Cardiac fibroblast (primary cell): Measurements from ENCODE around the gene MRPL55.
A peak's percentile ranks its signal among the peaks of the same experiment; 100 is the strongest.

Experiments used
- DNase-seq, 2 donors: peaks; one replicate each; pipeline versions ENCODE4 v3.0.0 to v3.0.0-alpha.2; 2010; ENCODE audit warnings: low read depth in 2 of 2
- H3K4me3 ChIP-seq, 2 donors: replicated peaks in 1 of 2; 1 replicate in 1 of 2; 2 replicates in 1 of 2; pipeline ENCODE4 v1.5.1; 2011; ENCODE audit warnings: low read depth in 2 of 2, low read length in 2 of 2, mild to moderate bottlenecking in 2 of 2, moderate library complexity in 1 of 2
- CTCF ChIP-seq: IDR thresholded peaks from one replicate; pipeline ENCODE4 v1.5.1; 2011; ENCODE audit warnings: low read depth, mild to moderate bottlenecking, low read length, inconsistent platforms

The MRPL55 gene

GRCh38 chr1:228109073-228109961 lies at the start of gene MRPL55:
MRPL55 (minus strand) TSS chr1:228109299; CDS start chr1:228108260, 1,039 bp downstream.
- no peak for TF ChIP-seq CTCF
- peak within 1 kb of the TSS; percentile 98 to 99 for H3K4me3 ChIP-seq
- DNase-seq, result peak; percentile 96

- TF ChIP-seq CTCF, result no peak
- no peak for DNase-seq
- no peak overlapping the region for H3K4me3 ChIP-seq
These were observed 49.3 kb upstream of the MRPL55 start for GRCh38 chr1:228158151-228159007.

- DNase-seq, result no peak
- no peak for TF ChIP-seq CTCF
These were observed 48.6 kb upstream of the MRPL55 start for GRCh38 chr1:228157729-228158126.

GRCh38 chr1:228156941-228157728 lies 48.0 kb upstream of the MRPL55 start:
- H3K4me3 ChIP-seq, result no peak overlapping the region
- DNase-seq, result no peak
- no peak for TF ChIP-seq CTCF

More at GRCh38 chr1:228157729-228158126, 48.6 kb upstream of the MRPL55 start:
- H3K4me3 ChIP-seq, result no peak overlapping the region

- DNase-seq, result no peak
- H3K4me3 ChIP-seq, result no peak overlapping the region
- TF ChIP-seq CTCF, result no peak
These were observed 47.4 kb upstream of the MRPL55 start for GRCh38 chr1:228156515-228156881.
